Stimulated activated naive CD8-positive, alpha-beta T cell treated with anti-CD3 and anti-CD28 coated beads, Interleukin-15, Interleukin-2, amounts not matched to agents 100 ng/mL and 50 ng/mL, for 24 hours (primary cell): ENCODE results near the gene NFYB.
"Not testable (repeated sequence)": the region's sequence is repeated elsewhere in the genome, so short reads cannot be mapped to it uniquely, and the experiment has no call there.

Experiments used
- H3K27ac Mint-ChIP-seq: one replicate; pipeline ENCODE4 v1.8.0; 2021; ENCODE audit warnings: mild to moderate bottlenecking, mixed read lengths
- H3K27me3 Mint-ChIP-seq: one replicate; pipeline ENCODE4 v1.8.0; 2021; ENCODE audit warnings: mixed read lengths
- H3K36me3 Mint-ChIP-seq: one replicate; pipeline ENCODE4 v1.8.0; 2021; ENCODE audit warnings: low read depth, mixed read lengths
- H3K4me1 Mint-ChIP-seq: one replicate; pipeline ENCODE4 v1.8.0; 2021; ENCODE audit warnings: low read depth, mixed read lengths
- H3K4me3 Mint-ChIP-seq: one replicate; pipeline ENCODE4 v1.8.0; 2021; ENCODE audit warnings: mild to moderate bottlenecking, mixed read lengths
- H3K9me3 Mint-ChIP-seq: one replicate; pipeline ENCODE4 v1.8.0; 2021; ENCODE audit warnings: mixed read lengths

NFYB gene

DNA sequence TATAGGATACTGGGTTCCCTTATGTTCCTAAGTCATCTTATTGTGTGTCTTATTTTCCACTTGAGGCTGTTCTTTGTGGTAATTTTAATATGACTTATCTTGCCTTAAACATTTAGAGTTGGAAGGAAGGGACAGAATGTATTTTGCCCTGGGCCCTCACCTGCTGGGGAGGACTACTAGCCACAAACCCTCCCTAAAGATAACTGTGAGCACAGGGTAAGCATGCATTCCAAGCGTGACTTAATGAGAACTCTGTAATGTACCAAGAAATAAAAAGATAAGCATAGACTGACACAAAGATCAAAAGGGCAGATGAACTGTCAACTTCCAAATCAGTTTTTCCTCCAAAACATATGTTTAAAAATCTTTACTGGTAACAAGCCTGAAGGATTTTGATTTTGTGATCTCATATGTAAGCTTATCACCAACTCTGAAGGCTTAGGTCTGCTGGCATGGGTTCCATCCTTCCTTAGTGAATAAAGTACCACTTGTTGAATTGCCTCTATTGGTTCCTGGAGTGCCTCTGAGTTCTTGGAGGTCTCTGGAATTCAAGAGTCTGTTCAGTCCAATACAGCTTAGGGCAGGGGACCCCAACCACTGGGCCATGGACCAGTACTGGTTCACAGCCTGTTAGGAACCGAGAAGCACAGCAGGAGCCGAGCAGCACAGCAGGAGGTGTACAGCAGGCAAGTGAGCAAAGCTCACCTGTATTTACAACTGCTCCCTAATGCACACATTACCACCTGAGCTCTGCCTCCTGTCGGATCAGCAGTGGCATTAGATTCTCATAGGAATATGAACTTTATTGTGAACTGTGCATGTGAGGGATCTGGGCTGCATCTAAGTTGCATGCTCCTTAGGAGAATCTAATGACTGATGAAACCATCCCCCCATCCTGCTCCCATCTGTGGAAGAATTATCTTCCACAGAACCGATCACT, 29.8 kb upstream of the NFYB start:
- H3K27ac Mint-ChIP-seq: no peak overlapping the region
- H3K27me3 Mint-ChIP-seq: no peaks in the 10 kb centered on the region

DNA sequence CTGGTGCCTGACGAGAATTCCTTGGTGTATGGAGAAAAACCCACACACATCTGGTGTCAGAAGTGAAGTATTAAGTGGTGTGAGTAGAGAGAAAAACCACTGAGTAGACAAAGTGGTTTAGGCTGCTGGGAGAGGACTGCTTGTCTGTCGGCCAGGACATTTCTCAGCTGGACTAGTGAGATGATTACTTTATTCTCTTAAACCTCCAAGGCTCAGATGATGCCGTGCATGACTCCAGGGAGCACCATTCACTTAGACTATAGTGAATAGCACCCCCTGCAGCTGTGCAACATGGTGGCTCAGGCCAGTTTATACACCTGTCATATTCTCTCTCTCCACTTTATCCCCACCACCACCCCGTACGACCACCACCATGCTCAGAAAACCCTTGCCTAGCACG, 28.5 kb upstream of the NFYB start:
- no peak overlapping the region for H3K4me3 Mint-ChIP-seq
- H3K27ac Mint-ChIP-seq: no peak overlapping the region
- no peaks in the 10 kb centered on the region for H3K9me3 Mint-ChIP-seq
- no peaks in the 10 kb centered on the region for H3K27me3 Mint-ChIP-seq
- no peaks in the 10 kb centered on the region for H3K36me3 Mint-ChIP-seq
- H3K4me1 Mint-ChIP-seq: peaks cover 3% of the 10 kb centered on the region

More for the DNA sequence above, 29.8 kb upstream of the NFYB start:
- Mint-ChIP-seq H3K4me3 (no peak overlapping the region), H3K4me1 (peaks cover 1% of the 10 kb centered on the region), H3K36me3 (no peaks in the 10 kb centered on the region), H3K9me3 (no peaks in the 10 kb centered on the region)

DNA sequence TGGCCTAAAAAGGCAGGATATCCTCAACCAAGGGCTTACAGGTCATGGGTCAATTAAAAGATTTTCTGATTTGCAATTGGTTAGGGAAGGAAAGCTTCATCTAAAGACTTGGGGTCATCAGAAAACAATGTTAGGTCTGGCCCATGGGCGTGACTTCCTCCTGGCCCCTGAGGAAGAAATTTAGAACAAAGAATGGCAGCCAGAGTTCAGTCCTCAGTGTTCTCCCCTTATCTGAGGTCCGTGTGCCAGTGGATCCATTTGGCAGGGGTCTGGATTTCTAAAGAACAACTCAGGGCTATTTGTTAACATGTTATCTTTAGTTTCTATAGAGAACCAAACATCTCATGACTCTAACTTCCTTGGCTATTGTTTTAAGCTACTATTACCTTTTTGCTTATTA, 27.8 kb upstream of the NFYB start:
- H3K27me3 Mint-ChIP-seq: no peaks in the 10 kb centered on the region
- peaks cover 3% of the 10 kb centered on the region for H3K4me1 Mint-ChIP-seq
- H3K4me3 Mint-ChIP-seq: no peak overlapping the region
- H3K9me3 Mint-ChIP-seq: no peaks in the 10 kb centered on the region
- H3K27ac Mint-ChIP-seq: no peak overlapping the region
- no peaks in the 10 kb centered on the region for H3K36me3 Mint-ChIP-seq

DNA sequence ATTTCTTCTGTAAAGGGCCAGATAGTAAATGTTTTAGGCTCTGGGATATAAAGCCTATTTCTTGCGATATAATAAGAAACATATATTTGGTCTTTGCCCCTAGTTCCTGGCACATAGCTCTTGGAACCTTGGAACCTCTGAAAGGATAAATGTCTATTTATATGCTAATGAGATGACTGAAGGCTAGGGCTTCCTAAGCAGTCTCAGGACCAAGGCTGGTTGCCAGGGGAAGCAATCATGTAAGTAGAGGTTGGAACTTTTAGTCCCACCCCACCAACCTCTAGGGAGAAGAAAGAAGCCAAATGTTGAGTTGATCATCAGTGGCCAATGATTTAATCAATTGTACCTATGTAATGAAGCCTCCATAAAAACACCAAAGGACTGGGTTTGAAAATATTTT, 26.6 kb upstream of the NFYB start:
- peaks cover 3% of the 10 kb centered on the region for H3K4me1 Mint-ChIP-seq
- H3K9me3 Mint-ChIP-seq: no peaks in the 10 kb centered on the region
- no peaks in the 10 kb centered on the region for H3K27me3 Mint-ChIP-seq
- no peak overlapping the region for H3K27ac Mint-ChIP-seq
- no peaks in the 10 kb centered on the region for H3K36me3 Mint-ChIP-seq
- no peak overlapping the region for H3K4me3 Mint-ChIP-seq

DNA sequence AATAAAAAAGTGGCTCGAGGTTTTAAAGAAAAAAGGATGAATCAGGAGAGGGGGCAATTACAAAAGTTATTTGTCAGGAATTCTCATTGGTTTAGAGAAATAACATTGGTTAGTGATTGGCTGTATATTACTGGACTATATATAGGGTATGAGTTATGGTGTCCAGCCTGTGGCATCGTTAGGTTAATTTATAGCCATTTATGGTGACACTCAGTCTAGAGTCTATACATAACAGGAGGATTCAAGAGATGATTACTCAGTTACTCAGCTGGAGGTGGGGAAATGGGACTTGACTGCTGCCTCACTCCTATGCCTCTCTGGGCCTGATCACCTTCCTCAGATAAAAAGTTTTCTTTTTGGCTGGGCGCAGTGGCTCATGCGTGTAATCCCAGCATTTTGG, 25.6 kb upstream of the NFYB start:
- Mint-ChIP-seq H3K9me3 (no peaks in the 10 kb centered on the region), H3K27me3 (no peaks in the 10 kb centered on the region), H3K36me3 (no peaks in the 10 kb centered on the region), H3K27ac (no peak overlapping the region), H3K4me1 (peaks cover 3% of the 10 kb centered on the region), H3K4me3 (no peak overlapping the region)

DNA sequence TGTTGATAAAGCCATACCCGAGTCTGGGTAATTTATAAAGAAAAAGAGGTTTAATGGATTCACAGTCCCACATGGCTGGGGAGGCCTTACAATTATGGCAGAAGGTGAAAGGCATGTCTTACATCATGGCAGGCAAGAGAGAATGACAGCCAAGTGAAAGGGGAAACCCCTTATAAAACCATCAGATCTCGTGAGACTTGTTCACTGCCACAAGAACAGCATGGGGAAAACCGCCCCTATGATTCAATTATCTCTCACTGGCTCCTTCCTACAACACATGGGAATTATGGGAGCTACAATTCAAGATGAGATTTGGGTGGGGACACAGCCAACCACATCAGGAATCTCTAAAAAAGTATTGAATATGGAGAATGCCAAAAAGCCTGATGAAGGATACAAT, 25.0 kb upstream of the NFYB start:
- H3K27me3 Mint-ChIP-seq, H3K9me3 Mint-ChIP-seq, H3K4me3 Mint-ChIP-seq, H3K27ac Mint-ChIP-seq, H3K36me3 Mint-ChIP-seq, H3K4me1 Mint-ChIP-seq: not testable (repeated sequence)

DNA sequence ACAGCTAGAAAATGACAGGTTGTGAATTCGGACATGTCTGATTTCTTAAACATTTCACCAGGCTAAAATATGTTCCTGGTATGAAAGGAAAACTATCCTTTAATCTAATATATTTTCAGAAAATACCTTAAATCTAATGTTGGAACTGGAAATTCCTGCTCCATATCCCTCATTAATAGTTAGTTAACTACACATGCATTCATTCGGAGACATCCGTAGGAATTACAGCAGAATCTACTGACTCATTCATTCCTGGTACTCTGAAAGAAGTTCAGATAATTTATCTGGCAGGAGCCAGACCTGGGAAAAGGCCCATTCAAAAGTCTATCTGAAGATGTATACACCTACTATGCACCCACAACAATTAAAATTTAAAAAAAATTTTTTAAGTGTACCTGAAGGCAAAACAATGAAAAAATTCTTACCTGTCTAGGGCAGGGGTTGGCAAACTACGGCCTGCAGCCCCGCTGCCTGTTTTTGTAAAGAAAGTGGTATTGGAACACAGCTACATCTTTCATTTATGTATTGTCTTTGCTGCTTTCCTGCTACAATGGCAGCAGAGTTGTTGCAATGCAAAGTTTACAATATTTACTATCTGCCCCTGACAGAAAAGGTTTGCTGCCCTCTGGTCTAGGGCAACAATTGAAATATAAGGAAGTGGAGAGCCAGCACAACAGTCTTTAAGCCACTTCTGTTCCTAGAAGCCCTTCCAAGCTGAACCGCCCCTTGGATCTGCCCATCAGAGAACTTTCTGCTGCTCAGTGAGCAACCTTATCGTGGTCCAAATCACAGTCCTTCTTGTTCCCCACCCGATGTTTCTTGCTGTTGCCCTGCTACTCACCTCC, 17.9 kb upstream of the NFYB start:
- no peak overlapping the region for H3K4me3 Mint-ChIP-seq
- no peaks in the 10 kb centered on the region for H3K27me3 Mint-ChIP-seq
- no peak overlapping the region for H3K27ac Mint-ChIP-seq
- no peaks in the 10 kb centered on the region for H3K36me3 Mint-ChIP-seq
- no peaks in the 10 kb centered on the region for H3K9me3 Mint-ChIP-seq
- H3K4me1 Mint-ChIP-seq: peaks cover 9% of the 10 kb centered on the region

DNA sequence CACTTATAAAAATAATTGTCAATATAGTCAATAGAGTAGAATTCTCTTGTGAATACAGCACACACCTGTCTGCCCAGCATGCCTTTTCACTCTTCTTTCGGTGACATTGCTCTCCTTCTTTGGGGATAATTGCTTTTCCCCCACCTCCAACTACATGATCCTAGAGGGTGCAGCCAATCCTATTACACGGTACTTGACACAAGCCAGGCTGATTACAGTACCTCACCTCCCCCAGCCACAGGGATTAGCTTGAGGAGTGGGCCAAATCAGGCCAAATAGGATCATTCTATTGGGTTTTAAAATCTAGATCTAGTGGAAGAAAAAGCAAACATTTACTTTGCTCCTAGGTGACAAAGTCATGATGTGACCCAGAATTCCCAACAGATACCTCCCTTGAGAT, 16.8 kb upstream of the NFYB start:
- H3K27me3 Mint-ChIP-seq: no peaks in the 10 kb centered on the region
- no peaks in the 10 kb centered on the region for H3K9me3 Mint-ChIP-seq
- peaks cover 9% of the 10 kb centered on the region for H3K4me1 Mint-ChIP-seq
- H3K4me3 Mint-ChIP-seq: no peak overlapping the region
- no peaks in the 10 kb centered on the region for H3K36me3 Mint-ChIP-seq
- no peak overlapping the region for H3K27ac Mint-ChIP-seq

DNA sequence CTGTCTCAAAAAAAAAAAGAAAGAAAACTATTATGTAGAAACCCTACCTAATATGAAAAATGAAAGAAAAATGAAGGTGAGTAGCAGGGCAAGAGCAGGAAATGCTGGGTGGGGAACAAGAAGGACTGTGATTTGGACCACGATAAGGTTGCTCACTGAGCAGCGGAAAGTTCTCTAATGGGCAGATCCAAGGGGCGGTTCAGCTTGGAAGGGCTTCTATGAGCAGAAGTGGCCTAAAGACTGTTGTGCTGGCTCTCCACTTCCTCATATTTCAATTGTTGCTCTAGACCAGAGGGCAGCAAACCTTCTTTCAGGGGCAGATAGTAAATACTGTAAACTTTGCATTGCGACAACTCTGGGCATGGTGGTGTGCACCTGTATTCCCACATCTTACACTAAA, 16.3 kb upstream of the NFYB start:
- Mint-ChIP-seq H3K4me3 (no peak overlapping the region), H3K36me3 (no peaks in the 10 kb centered on the region), H3K27ac (no peak overlapping the region), H3K9me3 (no peaks in the 10 kb centered on the region), H3K4me1 (peaks cover 9% of the 10 kb centered on the region), H3K27me3 (no peaks in the 10 kb centered on the region)

DNA sequence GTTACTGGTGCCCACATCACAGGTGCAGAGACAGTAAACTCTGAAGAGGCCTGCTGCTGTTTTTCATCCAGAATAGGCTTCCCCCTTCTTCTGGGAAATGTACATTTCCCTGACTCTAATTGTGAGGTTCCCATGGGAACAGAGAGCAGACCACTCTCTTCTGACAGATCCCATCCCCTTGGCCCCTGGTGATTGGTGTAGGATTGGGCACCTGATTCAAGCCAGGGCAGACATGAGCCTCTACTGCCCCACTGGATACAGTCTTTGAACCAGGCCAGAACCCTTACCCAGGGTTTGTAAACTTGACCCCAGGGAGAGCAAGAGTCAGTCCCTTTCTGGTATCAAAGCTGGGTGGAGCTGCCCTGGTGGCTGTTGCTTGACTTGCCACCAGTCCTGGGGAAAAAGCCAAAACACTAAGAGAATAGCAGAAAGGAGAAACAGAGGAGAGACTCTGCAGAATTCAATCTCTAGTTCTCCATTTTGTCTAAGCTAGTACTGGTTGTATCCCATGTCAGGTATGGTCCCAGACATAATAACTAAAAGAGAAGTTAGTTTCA, 14.8 kb upstream of the NFYB start:
- H3K36me3 Mint-ChIP-seq: no peaks in the 10 kb centered on the region
- H3K4me3 Mint-ChIP-seq: no peak overlapping the region
- H3K27me3 Mint-ChIP-seq: peaks cover 5% of the 10 kb centered on the region
- H3K9me3 Mint-ChIP-seq: no peaks in the 10 kb centered on the region
- H3K4me1 Mint-ChIP-seq: peaks cover 9% of the 10 kb centered on the region
- no peak overlapping the region for H3K27ac Mint-ChIP-seq

DNA sequence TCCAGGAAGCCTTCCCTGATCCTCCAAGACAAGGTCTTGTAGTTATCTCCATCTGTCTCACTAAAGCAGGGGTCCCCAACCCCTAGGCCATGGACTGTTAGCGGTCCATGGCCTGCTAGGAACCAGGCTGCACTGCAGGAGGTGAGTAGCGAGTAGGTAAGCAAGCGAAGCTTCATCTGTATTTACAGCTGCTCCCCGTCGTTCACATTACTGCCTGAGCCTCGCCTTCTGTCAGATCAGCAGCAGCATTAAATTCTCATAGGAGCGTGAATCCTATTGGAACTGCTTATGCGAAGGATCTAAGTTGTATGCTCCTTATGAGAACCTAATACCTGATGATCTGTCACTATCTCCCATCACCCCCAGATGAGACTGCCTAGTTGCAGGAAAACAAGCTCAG, 12.4 kb upstream of the NFYB start:
- H3K27me3 Mint-ChIP-seq: peaks cover 9% of the 10 kb centered on the region
- H3K4me1 Mint-ChIP-seq: peaks cover 9% of the 10 kb centered on the region
- no peak overlapping the region for H3K4me3 Mint-ChIP-seq
- H3K9me3 Mint-ChIP-seq: peaks cover 4% of the 10 kb centered on the region
- H3K27ac Mint-ChIP-seq: no peak overlapping the region
- no peaks in the 10 kb centered on the region for H3K36me3 Mint-ChIP-seq

DNA sequence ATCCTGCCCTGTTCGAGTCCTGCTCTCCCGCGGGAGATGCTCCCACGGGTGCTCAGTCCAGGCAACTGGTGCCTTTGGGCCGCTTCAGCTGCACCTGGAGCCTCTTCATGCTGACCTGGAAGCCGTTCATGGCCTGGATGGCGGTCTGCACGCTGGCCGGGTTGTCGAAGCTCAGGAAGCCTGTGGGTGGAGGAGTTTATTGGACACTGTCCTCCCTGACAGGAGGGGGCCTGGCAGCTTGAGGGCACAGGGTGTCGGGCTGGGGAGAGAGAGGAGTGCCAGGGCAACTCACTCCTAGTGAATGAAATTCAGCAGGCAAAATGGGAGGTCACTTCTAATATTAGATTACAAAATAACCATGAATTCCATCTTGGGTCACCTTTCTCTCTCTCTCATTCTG, 9.3 kb upstream of the NFYB start:
- no peaks in the 10 kb centered on the region for H3K36me3 Mint-ChIP-seq
- peaks cover 8% of the 10 kb centered on the region for H3K9me3 Mint-ChIP-seq
- H3K27ac Mint-ChIP-seq: no peak overlapping the region
- peaks cover 12% of the 10 kb centered on the region for H3K27me3 Mint-ChIP-seq
- H3K4me3 Mint-ChIP-seq: no peak overlapping the region
- no peaks in the 10 kb centered on the region for H3K4me1 Mint-ChIP-seq

DNA sequence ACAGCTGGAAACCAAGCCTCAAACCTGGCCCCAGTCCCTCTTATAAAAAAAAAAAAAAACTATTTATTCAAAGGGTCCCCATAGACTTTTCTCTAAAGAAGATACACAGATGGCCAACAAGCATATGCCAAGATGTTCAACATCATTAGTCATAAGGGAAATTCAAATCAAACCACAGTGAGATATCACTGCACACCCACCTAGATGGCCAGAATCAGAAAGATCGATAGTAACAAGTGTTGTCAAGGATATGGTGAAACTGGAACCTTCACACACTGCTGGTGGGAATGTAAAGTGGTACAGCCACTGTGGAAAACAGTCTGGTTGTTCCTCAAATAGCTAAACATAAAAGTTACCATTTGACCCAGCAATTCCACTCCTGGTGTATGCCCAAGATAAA, 5.9 kb upstream of the NFYB start:
- Mint-ChIP-seq H3K27ac (no peak overlapping the region), H3K27me3 (peaks cover 12% of the 10 kb centered on the region), H3K4me3 (no peak overlapping the region), H3K9me3 (peaks cover 8% of the 10 kb centered on the region), H3K4me1 (peaks cover 3% of the 10 kb centered on the region), H3K36me3 (no peaks in the 10 kb centered on the region)

DNA sequence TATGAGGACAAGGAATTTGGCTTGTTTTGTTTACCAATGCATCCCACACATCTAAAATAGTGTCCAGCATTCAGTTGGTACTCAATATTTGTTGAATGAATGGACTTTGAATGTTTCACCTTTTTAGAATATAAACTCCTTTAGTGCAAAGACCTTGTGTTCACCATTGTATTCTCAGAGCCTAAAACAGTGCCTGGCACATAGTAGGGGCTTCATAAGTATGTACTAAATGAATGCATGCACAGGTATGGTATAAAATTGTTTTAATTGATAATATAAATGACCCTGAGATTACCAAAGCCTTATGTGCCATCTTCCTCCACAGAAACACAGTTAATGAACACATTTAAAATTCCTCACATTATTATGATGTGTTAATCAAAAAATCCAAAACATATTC, 5.0 kb upstream of the NFYB start:
- no peak overlapping the region for H3K27ac Mint-ChIP-seq

DNA sequence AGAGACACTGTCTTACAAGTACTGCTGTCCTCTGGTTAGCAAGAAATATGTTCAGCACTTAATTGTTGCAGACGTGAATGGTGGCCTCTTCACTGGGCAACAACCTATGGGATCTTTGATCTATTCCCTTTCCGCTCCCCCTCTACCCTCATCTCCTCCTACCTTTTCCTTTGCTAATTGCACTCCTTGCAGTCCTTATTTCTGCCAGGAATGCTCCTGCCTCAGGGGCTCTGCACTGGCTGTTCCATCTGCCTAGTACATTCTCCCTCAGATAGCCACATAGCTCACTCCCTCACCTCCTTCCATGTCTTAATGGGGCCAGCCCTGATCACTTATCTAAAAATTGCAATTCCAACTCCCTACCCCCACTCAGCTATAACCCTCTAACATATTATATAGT, 4.5 kb upstream of the NFYB start:
- no peaks in the 10 kb centered on the region for H3K36me3 Mint-ChIP-seq

More for the DNA sequence above, 5.0 kb upstream of the NFYB start:
- Mint-ChIP-seq H3K4me1 (peaks cover 9% of the 10 kb centered on the region), H3K27me3 (peaks cover 7% of the 10 kb centered on the region), H3K36me3 (no peaks in the 10 kb centered on the region), H3K4me3 (no peak overlapping the region), H3K9me3 (peaks cover 8% of the 10 kb centered on the region)

More for the DNA sequence above, 4.5 kb upstream of the NFYB start:
- Mint-ChIP-seq H3K27me3 (peaks cover 7% of the 10 kb centered on the region), H3K4me1 (peaks cover 9% of the 10 kb centered on the region), H3K27ac (no peak overlapping the region), H3K4me3 (no peak overlapping the region), H3K9me3 (peaks cover 8% of the 10 kb centered on the region)
